ENCODE measurements around the gene PRDM16.

Gene PRDM16

GRCh38 chr1:3186526-3186921 is 117.5 kb downstream of the PRDM16 start:
- ChIA-PET POLR2A (ENCODE audit: low non-redundant PET) (no interaction called here), CTCF (interaction anchor here (0.6 kb wide), 1 partner anchor 256 kb away, joined by 5 read pairs; no protein-coding TSS in a partner anchor)
- no peak for TF ChIP-seq CTCF (conservative IDR thresholded peaks at IDR 0.05; ENCODE audit: low read depth)
- H3K27ac ChIP-seq = no peak overlapping the region
- DNase-seq (ENCODE audit: low spot score) = peak; percentile 9

- ChIA-PET CTCF (no interaction called here), POLR2A (ENCODE audit: low non-redundant PET) (no interaction called here)
- DNase-seq (ENCODE audit: low spot score) = no peak
- TF ChIP-seq CTCF (conservative IDR thresholded peaks at IDR 0.05; ENCODE audit: low read depth) = no peak
- no peak overlapping the region for H3K27ac ChIP-seq
These were observed 118.6 kb downstream of the PRDM16 start for GRCh38 chr1:3187415-3188149.

GRCh38 chr1:3188150-3188971 is 119.4 kb downstream of the PRDM16 start:
- POLR2A ChIA-PET (ENCODE audit: low non-redundant PET) = no interaction called here
- H3K27ac ChIP-seq = no peak overlapping the region
- CTCF ChIA-PET = no interaction called here
- DNase-seq (ENCODE audit: low spot score) = no peak
- no peak for TF ChIP-seq CTCF (conservative IDR thresholded peaks at IDR 0.05; ENCODE audit: low read depth)

- ChIA-PET POLR2A (ENCODE audit: low non-redundant PET) (no interaction called here), CTCF (no interaction called here)
- no peak overlapping the region for H3K27ac ChIP-seq
- TF ChIP-seq CTCF (conservative IDR thresholded peaks at IDR 0.05; ENCODE audit: low read depth) = no peak
- DNase-seq (ENCODE audit: low spot score) = no peak
These were observed 121.4 kb downstream of the PRDM16 start for GRCh38 chr1:3190256-3191041.

GRCh38 chr1:3192361-3192760 is 123.4 kb downstream of the PRDM16 start:
- ChIA-PET CTCF (no interaction called here), POLR2A (ENCODE audit: low non-redundant PET) (interaction anchor here (0.5 kb wide), 1 partner anchor 1074 kb away, joined by 3 read pairs; no protein-coding TSS in a partner anchor)
- H3K27ac ChIP-seq = no peak overlapping the region
- DNase-seq (ENCODE audit: low spot score) = no peak
- no peak for TF ChIP-seq CTCF (conservative IDR thresholded peaks at IDR 0.05; ENCODE audit: low read depth)

GRCh38 chr1:3192825-3193224 is 123.8 kb downstream of the PRDM16 start:
- no peak overlapping the region for H3K27ac ChIP-seq
- CTCF ChIA-PET = no interaction called here
- no peak for DNase-seq (ENCODE audit: low spot score)
- no peak for TF ChIP-seq CTCF (conservative IDR thresholded peaks at IDR 0.05; ENCODE audit: low read depth)
- POLR2A ChIA-PET (ENCODE audit: low non-redundant PET) = no interaction called here
